PFSK-1 (cell line): ENCODE results near the gene GFOD1.

Experiments used
- POLR2AphosphoS5 ChIP-seq: IDR thresholded peaks from 2 replicates; pipeline ENCODE4 v1.6.1; 2012; ENCODE audit warnings: low read depth, mild to moderate bottlenecking, control low read depth, low read length, moderate library complexity
- SIN3A ChIP-seq: IDR thresholded peaks from 2 replicates; pipeline ENCODE4 v1.6.1; 2012; ENCODE audit warnings: mild to moderate bottlenecking, low read length, moderate library complexity, borderline replicate concordance; ENCODE audit not compliant: insufficient read depth
- TF ChIP-seq, protein P1 (sequence below), 2 experiments: IDR thresholded peaks; 2 replicates each; pipeline versions ENCODE4 v1.6.1 to v1.8.0; 2011 to 2012; ENCODE audit warnings: low read depth in 2 of 2, low read length in 2 of 2, control low read depth in 1 of 2, inconsistent platforms in 1 of 2, mild to moderate bottlenecking in 1 of 2, moderate library complexity in 1 of 2; ENCODE audit not compliant: insufficient read depth in 1 of 2

DNA sequence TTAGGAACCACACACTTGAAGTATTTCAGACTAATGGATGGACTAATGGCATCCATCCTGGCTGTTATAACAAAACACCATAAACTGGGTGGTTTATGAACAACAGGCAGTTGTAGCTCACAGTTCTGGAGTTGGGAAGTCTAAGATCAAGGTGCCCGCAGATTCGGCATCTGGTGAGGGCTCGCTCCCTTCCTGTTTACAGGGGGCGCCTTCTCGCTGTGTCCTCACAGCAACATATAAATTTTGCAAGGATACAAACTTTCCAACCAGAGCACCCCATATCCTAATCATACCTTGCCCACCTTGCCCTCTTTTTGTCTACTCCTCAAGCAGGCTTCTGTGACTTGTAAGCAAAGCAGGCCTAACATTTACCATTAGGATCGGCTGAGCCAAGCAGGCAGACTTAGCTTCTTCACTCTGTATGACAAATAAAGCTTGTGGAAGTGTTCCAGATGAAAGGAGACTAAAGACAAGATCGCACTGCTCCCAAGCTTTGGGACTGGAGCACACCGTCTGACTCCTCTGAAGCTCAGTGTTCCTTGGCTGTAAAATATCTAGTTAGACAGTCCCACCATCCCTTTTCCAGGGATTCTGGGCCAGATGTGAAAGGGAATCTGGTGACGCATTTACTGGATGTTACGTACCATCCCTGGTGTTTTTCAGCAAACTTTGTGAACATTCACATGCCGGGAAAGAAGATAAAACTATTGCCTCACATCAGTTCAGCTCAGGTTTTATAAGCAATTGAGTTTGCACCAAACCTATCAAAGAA lies 34.9 kb downstream of the GFOD1 start:
- TF ChIP-seq SIN3A (no peak), POLR2AphosphoS5 (no peak)
- TF ChIP-seq, protein P1, sequence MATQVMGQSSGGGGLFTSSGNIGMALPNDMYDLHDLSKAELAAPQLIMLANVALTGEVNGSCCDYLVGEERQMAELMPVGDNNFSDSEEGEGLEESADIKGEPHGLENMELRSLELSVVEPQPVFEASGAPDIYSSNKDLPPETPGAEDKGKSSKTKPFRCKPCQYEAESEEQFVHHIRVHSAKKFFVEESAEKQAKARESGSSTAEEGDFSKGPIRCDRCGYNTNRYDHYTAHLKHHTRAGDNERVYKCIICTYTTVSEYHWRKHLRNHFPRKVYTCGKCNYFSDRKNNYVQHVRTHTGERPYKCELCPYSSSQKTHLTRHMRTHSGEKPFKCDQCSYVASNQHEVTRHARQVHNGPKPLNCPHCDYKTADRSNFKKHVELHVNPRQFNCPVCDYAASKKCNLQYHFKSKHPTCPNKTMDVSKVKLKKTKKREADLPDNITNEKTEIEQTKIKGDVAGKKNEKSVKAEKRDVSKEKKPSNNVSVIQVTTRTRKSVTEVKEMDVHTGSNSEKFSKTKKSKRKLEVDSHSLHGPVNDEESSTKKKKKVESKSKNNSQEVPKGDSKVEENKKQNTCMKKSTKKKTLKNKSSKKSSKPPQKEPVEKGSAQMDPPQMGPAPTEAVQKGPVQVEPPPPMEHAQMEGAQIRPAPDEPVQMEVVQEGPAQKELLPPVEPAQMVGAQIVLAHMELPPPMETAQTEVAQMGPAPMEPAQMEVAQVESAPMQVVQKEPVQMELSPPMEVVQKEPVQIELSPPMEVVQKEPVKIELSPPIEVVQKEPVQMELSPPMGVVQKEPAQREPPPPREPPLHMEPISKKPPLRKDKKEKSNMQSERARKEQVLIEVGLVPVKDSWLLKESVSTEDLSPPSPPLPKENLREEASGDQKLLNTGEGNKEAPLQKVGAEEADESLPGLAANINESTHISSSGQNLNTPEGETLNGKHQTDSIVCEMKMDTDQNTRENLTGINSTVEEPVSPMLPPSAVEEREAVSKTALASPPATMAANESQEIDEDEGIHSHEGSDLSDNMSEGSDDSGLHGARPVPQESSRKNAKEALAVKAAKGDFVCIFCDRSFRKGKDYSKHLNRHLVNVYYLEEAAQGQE (IDR thresholded peaks at IDR 0.05; ENCODE audit: insufficient read depth in 1 of 2, low read depth in 2 of 2, low read length in 2 of 2) = no peak
